SK-N-MC (cell line): ENCODE results near the gene MTMR10.

ENCODE experiments used
- DNase-seq: peaks from one replicate; pipeline ENCODE4 v3.0.0-alpha.2; 2011; ENCODE audit warnings: low read depth, low spot score
- H3K27ac ChIP-seq: fragments of 200-600 bp; sonication (generic); 2 replicates; pipeline ENCODE4 v1.5.1; 2016; ENCODE audit warnings: mixed run types
- H3K36me3 ChIP-seq: fragments of 200-600 bp; sonication (generic); 2 replicates; pipeline ENCODE4 v1.6.1; 2017; ENCODE audit warnings: antibody characterized with exemption, low read length, mixed read lengths; ENCODE audit not compliant: insufficient read depth
- H3K4me3 ChIP-seq: fragments of 200-600 bp; sonication (generic); 2 replicates; pipeline ENCODE4 v1.5.1; 2016
- H3K9ac ChIP-seq: fragments of 200-600 bp; sonication (generic); 2 replicates; pipeline ENCODE4 v1.8.0; 2017; ENCODE audit warnings: mixed run types, mixed read lengths; ENCODE audit not compliant: insufficient read length
- H3K9me3 ChIP-seq: fragments of 200-600 bp; sonication (generic); 2 replicates; pipeline ENCODE4 v1.6.1; 2017; ENCODE audit warnings: low read depth, mild to moderate bottlenecking, antibody characterized with exemption, low read length, moderate library complexity, mixed read lengths
- EZH2 ChIP-seq: fragments of 200-600 bp; sonication (generic); IDR thresholded peaks from one replicate; pipeline ENCODE4 v1.6.1; 2017; ENCODE audit warnings: antibody characterized with exemption
- FOXP2 ChIP-seq: optimal IDR thresholded peaks from 2 replicates; pipeline ENCODE3; 2011; ENCODE audit warnings: mild to moderate bottlenecking, moderate library complexity; ENCODE audit not compliant: insufficient read depth; ENCODE audit errors: extremely low read length, control extremely low read depth
- POLR2AphosphoS5 ChIP-seq: IDR thresholded peaks from 2 replicates; pipeline ENCODE4 v1.6.1; 2012; ENCODE audit warnings: mild to moderate bottlenecking, low read depth, low read length, borderline replicate concordance

Gene MTMR10

GRCh38 chr15:30895461-30896210 is 95.8 kb downstream of the MTMR10 start:
- H3K9ac ChIP-seq: no peak overlapping the region
- no peak overlapping the region for H3K27ac ChIP-seq
- no peaks in the 10 kb centered on the region for H3K36me3 ChIP-seq
- no peaks in the 10 kb centered on the region for H3K9me3 ChIP-seq
- no peak overlapping the region for H3K4me3 ChIP-seq
- TF ChIP-seq EZH2 (no peak), POLR2AphosphoS5 (no peak), FOXP2 (no peak)
- DNase-seq: no peak

DNA sequence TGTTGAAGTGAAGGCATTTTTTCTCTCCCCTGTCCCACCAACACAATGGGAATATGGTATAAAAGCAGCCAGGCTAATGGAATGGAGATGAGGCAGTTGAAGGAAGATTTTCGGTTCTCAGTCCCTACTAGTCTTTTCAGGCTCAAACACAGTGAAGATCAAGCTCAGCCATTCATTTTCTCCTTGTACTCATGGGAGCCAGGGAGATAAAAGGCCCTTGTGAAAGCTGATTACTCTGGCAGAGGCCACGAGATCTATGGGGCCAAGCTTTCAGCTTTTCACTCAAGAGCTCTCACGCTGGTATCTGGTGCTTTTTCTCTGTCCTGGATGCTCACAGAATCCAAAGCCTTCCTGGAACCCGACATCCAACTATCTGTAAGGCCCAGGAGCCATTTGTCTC is 102.2 kb downstream of the MTMR10 start:
- no peaks in the 10 kb centered on the region for H3K9me3 ChIP-seq
- H3K4me3 ChIP-seq: no peak overlapping the region
- H3K9ac ChIP-seq: no peak overlapping the region
- no peak overlapping the region for H3K27ac ChIP-seq
- TF ChIP-seq FOXP2: no peak
- TF ChIP-seq POLR2AphosphoS5: no peak
- no peak for TF ChIP-seq EZH2
- DNase-seq: no peak
- no peaks in the 10 kb centered on the region for H3K36me3 ChIP-seq
